Stimulated activated naive CD8-positive, alpha-beta T cell treated with anti-CD3 and anti-CD28 coated beads, Interleukin-15, amount 100 ng/mL, for 72 hours (primary cell): ENCODE results near the gene NAA10.
A peak's percentile ranks its signal among the peaks of the same experiment; 100 is the strongest.

Source experiments
- ATAC-seq: fragments of 150-1000 bp; cut with Tn5 transposase; 2 replicates; pipeline ENCODE4 v1.10.0; 2021; ENCODE audit warnings: mild to moderate bottlenecking, moderate library complexity
- DNase-seq, 2 donors: peaks; one replicate each; pipeline ENCODE4 v3.0.0; 2021 to 2022
- H3K27ac Mint-ChIP-seq, 2 donors: one replicate each; pipeline ENCODE4 v1.8.0; 2022; ENCODE audit warnings: mild to moderate bottlenecking in 2 of 2, mixed read lengths in 2 of 2, moderate library complexity in 2 of 2
- H3K27me3 Mint-ChIP-seq: one replicate; pipeline ENCODE4 v1.8.0; 2022; ENCODE audit warnings: mixed read lengths
- H3K4me1 Mint-ChIP-seq: one replicate; pipeline ENCODE4 v1.8.0; 2022; ENCODE audit warnings: mild to moderate bottlenecking, mixed read lengths
- H3K4me3 Mint-ChIP-seq, 2 donors: one replicate each; pipeline ENCODE4 v1.8.0; 2022; ENCODE audit warnings: mild to moderate bottlenecking in 2 of 2, mixed read lengths in 2 of 2, moderate library complexity in 1 of 2
- H3K9me3 Mint-ChIP-seq, 2 donors: one replicate each; pipeline ENCODE4 v1.8.0; 2022; ENCODE audit warnings: mixed read lengths in 2 of 2

The NAA10 gene

GRCh38 chrX:153956044-153956907 lies 21.4 kb upstream of the NAA10 start:
- DNase-seq (no peak), ATAC-seq (no peak)
- Mint-ChIP-seq H3K4me3 (no peak overlapping the region), H3K27me3 (no peaks in the 10 kb centered on the region), H3K27ac (peak overlapping the region in 1 of 2 donors; percentile 60), H3K4me1 (peaks cover 37% of the 10 kb centered on the region), H3K9me3 (no peaks in the 10 kb centered on the region)

GRCh38 chrX:153955228-153955732 lies 20.4 kb upstream of the NAA10 start:
- Mint-ChIP-seq H3K27me3 (no peaks in the 10 kb centered on the region), H3K4me3 (no peak overlapping the region), H3K4me1 (peaks cover 47% of the 10 kb centered on the region), H3K27ac (peak overlapping the region in 1 of 2 donors; percentile 93), H3K9me3 (no peaks in the 10 kb centered on the region)
- no peak for ATAC-seq
- DNase-seq, result no peak

- peaks cover 53% of the 10 kb centered on the region for H3K4me1 Mint-ChIP-seq
- H3K9me3 Mint-ChIP-seq, result no peaks in the 10 kb centered on the region
- no peak overlapping the region for H3K4me3 Mint-ChIP-seq
- ATAC-seq (no peak), DNase-seq (no peak)
- no peaks in the 10 kb centered on the region for H3K27me3 Mint-ChIP-seq
- H3K27ac Mint-ChIP-seq, result no peak overlapping the region
These were observed 19.9 kb upstream of the NAA10 start for GRCh38 chrX:153954558-153955227.

- Mint-ChIP-seq H3K27me3 (no peaks in the 10 kb centered on the region), H3K9me3 (no peaks in the 10 kb centered on the region), H3K4me1 (peaks cover 59% of the 10 kb centered on the region), H3K27ac (peak overlapping the region in 1 of 2 donors; percentile 42), H3K4me3 (no peak overlapping the region)
- ATAC-seq (no peak), DNase-seq (no peak)
These were observed 19.2 kb upstream of the NAA10 start for GRCh38 chrX:153953892-153954557.

GRCh38 chrX:153953342-153953830 lies 18.5 kb upstream of the NAA10 start:
- Mint-ChIP-seq H3K4me1 (peaks cover 65% of the 10 kb centered on the region), H3K27ac (peak overlapping the region; percentile 20 to 78), H3K9me3 (no peaks in the 10 kb centered on the region), H3K4me3 (peak overlapping the region in 1 of 2 donors; percentile 45), H3K27me3 (no peaks in the 10 kb centered on the region)
- DNase-seq, result peak; percentile 77 to 79
- peak; percentile 81 for ATAC-seq

GRCh38 chrX:153952373-153953026 lies 17.7 kb upstream of the NAA10 start:
- Mint-ChIP-seq H3K9me3 (no peaks in the 10 kb centered on the region), H3K4me3 (peak overlapping the region in 1 of 2 donors; percentile 8), H3K4me1 (peaks cover 74% of the 10 kb centered on the region), H3K27me3 (no peaks in the 10 kb centered on the region), H3K27ac (no peak overlapping the region)
- DNase-seq, result no peak
- no peak for ATAC-seq

GRCh38 chrX:153951683-153952372 lies 17.0 kb upstream of the NAA10 start:
- Mint-ChIP-seq H3K9me3 (no peaks in the 10 kb centered on the region), H3K4me3 (peak overlapping the region in 1 of 2 donors; percentile 40), H3K27me3 (no peaks in the 10 kb centered on the region), H3K4me1 (peaks cover 81% of the 10 kb centered on the region), H3K27ac (peak overlapping the region in 1 of 2 donors; percentile 93)
- DNase-seq (no peak), ATAC-seq (no peak)

- ATAC-seq (no peak), DNase-seq (no peak)
- H3K27me3 Mint-ChIP-seq, result no peaks in the 10 kb centered on the region
- peak overlapping the region in 1 of 2 donors; percentile 61 for H3K4me3 Mint-ChIP-seq
- H3K4me1 Mint-ChIP-seq, result peaks cover 73% of the 10 kb centered on the region
- H3K27ac Mint-ChIP-seq, result peak overlapping the region in 1 of 2 donors; percentile 25
- no peaks in the 10 kb centered on the region for H3K9me3 Mint-ChIP-seq
These were observed 15.3 kb upstream of the NAA10 start for GRCh38 chrX:153950127-153950526.

GRCh38 chrX:153948847-153949805 lies 14.3 kb upstream of the NAA10 start:
- Mint-ChIP-seq H3K9me3 (no peaks in the 10 kb centered on the region), H3K4me1 (peaks cover 71% of the 10 kb centered on the region), H3K27me3 (no peaks in the 10 kb centered on the region), H3K4me3 (peak overlapping the region; percentile 61 to 62), H3K27ac (peak overlapping the region; percentile 80 to 83)
- ATAC-seq (no peak), DNase-seq (no peak)

- Mint-ChIP-seq H3K4me3 (peak overlapping the region; percentile 49 to 63), H3K4me1 (peaks cover 74% of the 10 kb centered on the region), H3K27ac (peak overlapping the region; percentile 7 to 83), H3K9me3 (no peaks in the 10 kb centered on the region), H3K27me3 (no peaks in the 10 kb centered on the region)
- DNase-seq (no peak), ATAC-seq (no peak)
These were observed 13.2 kb upstream of the NAA10 start for GRCh38 chrX:153948002-153948466.

- Mint-ChIP-seq H3K9me3 (no peaks in the 10 kb centered on the region), H3K27ac (peak overlapping the region; percentile 54 to 83), H3K27me3 (no peaks in the 10 kb centered on the region), H3K4me3 (peak overlapping the region; percentile 16 to 53), H3K4me1 (peaks cover 72% of the 10 kb centered on the region)
- DNase-seq (peak; percentile 73 to 83), ATAC-seq (peak; percentile 79)
These were observed 12.4 kb upstream of the NAA10 start for GRCh38 chrX:153947009-153947769.

GRCh38 chrX:153945956-153946943 lies 11.4 kb upstream of the NAA10 start:
- H3K9me3 Mint-ChIP-seq, result no peaks in the 10 kb centered on the region
- no peak for DNase-seq
- no peak overlapping the region for H3K4me3 Mint-ChIP-seq
- ATAC-seq, result no peak
- H3K4me1 Mint-ChIP-seq, result peaks cover 70% of the 10 kb centered on the region
- no peaks in the 10 kb centered on the region for H3K27me3 Mint-ChIP-seq
- H3K27ac Mint-ChIP-seq, result no peak overlapping the region
